GM23338 (cell line): ENCODE measurements around the gene AXIN2.

Experiments used
- CREB1 ChIP-seq: fragments of 250-450 bp; sonication (Bioruptor Pico); IDR thresholded peaks from 2 replicates; pipeline ENCODE4 v1.5.0; 2020; ENCODE audit warnings: low read depth, mild to moderate bottlenecking, moderate library complexity
- EZH2 ChIP-seq: fragments of 200-600 bp; sonication (generic); IDR thresholded peaks from one replicate; pipeline ENCODE4 v1.8.0; 2017; ENCODE audit warnings: antibody characterized with exemption, mild to moderate bottlenecking, low read depth; ENCODE audit not compliant: unreplicated experiment
- POLR2AphosphoS5 ChIP-seq: IDR thresholded peaks from 2 replicates; pipeline ENCODE4 v1.6.1; 2016; ENCODE audit warnings: antibody characterized with exemption, low read depth
- TF ChIP-seq, protein P1 (sequence below), 2 experiments: fragments of 200-600 bp in 1 of 2; sonication (generic) in 1 of 2; conservative IDR thresholded peaks; 2 replicates each; pipeline versions ENCODE4 v1.5.1 to v1.6.1; 2016 to 2017; ENCODE audit warnings: antibody characterized with exemption in 2 of 2, low read depth in 2 of 2, mild to moderate bottlenecking in 2 of 2, moderate library complexity in 1 of 2

DNA sequence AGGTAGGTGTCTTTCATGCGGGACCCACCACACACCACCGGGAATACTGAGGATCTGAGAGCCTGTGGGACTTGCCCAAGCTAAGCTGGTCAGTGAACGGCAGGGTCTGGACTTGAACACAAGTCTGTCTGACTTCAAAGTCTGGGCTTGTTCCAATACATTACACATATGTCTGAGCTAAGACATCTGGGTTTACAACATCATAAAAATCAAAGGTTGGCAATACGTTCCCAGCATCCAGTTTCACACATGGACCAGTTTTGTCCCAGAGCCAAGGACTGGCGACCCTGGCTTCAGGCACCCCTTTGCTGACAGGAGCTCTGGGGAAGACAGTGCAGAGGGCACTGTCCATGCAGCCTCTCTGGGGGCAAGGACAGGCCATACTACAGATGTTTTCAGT is 27.9 kb upstream of the AXIN2 start:
- TF ChIP-seq CREB1 (CRISPR knock-in tag) (no peak), EZH2 (no peak), POLR2AphosphoS5 (no peak)
- TF ChIP-seq, protein P1, sequence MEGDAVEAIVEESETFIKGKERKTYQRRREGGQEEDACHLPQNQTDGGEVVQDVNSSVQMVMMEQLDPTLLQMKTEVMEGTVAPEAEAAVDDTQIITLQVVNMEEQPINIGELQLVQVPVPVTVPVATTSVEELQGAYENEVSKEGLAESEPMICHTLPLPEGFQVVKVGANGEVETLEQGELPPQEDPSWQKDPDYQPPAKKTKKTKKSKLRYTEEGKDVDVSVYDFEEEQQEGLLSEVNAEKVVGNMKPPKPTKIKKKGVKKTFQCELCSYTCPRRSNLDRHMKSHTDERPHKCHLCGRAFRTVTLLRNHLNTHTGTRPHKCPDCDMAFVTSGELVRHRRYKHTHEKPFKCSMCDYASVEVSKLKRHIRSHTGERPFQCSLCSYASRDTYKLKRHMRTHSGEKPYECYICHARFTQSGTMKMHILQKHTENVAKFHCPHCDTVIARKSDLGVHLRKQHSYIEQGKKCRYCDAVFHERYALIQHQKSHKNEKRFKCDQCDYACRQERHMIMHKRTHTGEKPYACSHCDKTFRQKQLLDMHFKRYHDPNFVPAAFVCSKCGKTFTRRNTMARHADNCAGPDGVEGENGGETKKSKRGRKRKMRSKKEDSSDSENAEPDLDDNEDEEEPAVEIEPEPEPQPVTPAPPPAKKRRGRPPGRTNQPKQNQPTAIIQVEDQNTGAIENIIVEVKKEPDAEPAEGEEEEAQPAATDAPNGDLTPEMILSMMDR (conservative IDR thresholded peaks at IDR 0.05; ENCODE audit: low read depth in 2 of 2): no peak
